Stimulated activated CD8-positive, alpha-beta memory T cell treated with anti-CD3 and anti-CD28 coated beads, Interleukin-15, amount 100 ng/mL, for 24 hours (primary cell): ENCODE results near the gene PAK4.

Source experiments
- DNase-seq: peaks from one replicate; pipeline ENCODE4 v3.0.0-alpha.2; 2020; ENCODE audit warnings: low read depth

The PAK4 gene

DNA sequence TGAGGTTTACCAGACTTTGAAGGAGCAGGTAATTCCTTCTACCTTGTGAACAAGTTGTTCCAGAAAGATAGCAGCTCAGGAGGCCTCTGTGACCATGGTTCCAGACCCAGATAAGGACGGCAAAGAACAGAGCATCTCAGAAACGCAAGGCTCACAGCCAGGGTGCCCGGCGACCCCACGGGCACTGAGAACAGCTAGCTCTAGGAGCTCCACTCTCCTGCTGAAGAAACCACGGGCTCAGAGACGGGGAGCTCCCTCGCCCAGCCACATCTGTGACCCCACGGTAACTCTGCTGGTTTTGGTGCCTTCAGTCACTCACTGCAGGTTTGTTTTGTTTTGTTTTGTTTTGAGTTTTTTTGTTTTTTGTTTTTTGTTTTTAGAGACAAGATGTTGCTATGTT is 55.2 kb downstream of the PAK4 start:
- DNase-seq = no peak

DNA sequence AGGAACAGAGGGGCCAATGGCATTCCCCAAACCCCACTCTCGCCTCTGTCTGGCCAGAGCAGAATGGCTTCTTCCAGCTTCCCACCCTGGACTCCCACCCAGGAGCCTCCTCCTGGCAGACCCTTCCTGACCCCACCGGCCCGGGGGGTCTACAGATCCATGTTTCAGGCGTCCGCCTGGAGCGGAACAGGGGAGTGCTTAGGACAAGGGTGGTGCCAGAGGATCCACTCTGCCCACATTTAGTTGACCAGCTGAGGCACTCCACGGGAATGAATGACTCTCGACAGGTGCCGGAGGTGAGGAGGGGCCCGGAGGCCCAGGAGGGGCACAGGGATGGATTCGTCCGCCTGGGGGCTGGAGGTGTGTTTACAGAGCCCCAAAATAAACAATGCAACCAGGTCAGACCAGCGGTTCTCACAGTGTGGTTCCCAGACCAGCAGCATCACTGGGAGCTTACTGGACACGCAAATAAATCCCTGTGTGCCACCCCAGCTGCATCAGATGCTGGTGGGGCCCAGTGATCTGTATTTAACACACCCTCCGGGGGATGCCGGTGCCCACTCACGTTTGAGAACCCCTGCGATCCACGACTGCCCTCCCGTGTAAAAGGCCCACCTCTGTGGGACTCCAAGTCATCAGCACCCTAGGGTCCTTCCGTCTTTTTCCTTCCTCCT is 56.1 kb downstream of the PAK4 start:
- DNase-seq = no peak

DNA sequence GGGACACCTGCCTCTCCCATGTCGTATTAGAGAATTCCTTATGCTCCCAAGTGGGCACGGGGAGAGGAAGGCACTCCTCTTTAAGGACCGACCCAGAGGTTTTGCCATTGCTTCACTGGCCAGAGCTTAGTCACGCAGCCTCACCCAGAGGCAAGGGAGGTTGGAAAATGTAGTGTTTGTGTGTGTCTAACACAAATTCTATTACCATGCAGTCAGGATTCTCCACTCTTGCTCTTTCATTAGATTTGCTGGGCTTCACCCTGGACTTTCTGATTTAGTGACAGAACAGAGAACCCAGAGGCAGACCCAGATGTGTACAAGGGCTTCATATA is 56.6 kb downstream of the PAK4 start:
- no peak for DNase-seq

DNA sequence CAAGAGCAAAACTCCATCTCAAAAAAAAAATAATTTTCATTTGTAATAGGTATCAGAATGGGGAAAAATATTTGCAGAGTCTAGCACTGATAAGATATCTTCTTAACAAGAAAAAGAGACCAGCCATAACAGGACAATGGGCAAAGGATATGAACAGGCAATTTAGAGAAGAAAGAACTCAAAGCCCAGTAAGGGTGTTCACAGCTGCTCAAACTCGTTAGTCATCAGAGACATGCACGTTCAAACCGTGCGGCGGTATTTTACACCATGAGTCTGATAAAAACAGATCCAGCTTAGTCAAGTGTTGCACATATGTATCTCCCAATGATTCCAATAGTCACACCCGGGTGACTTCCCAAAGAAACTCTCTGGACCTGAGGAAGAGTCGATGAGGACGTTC is 57.5 kb downstream of the PAK4 start:
- no peak for DNase-seq

DNA sequence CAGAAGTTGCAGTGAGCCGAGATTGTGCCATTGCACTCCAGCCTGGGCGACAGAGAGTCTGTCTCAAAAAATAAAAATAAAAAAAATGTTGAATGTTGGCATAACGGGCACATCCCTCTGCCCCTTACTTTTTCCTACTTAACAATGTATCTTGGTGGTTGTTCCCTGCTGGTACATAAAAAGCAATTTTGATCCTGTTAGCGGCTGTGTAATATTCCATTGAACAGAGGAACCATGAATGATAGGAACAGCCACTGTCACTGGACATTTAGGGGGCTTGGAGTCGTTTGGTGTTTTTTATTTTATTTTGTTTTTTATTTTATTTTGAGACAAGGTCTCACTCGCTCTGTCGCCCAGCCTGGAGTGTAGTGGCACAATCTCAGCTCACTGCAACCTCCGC is 60.8 kb downstream of the PAK4 start:
- DNase-seq = no peak

DNA sequence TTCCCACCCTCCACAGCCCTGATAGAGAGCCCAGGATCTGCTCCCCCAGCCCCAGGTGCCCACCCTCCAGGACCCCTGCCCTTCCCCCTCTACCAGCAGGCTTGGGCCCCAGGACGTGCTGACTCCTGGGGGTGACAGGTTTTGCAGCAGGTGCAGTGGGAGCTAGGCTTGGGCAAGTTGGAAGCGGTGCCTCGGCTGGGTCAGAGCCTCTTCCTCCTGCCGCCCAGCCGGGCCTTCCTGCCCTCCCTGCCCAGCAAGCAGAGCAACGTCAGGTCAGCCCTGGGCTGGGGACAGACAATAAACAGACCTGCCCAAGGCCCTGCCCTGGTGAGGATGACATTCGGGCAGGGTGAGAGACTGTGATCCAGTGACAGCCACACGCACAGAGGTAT is 62.0 kb downstream of the PAK4 start:
- no peak for DNase-seq

DNA sequence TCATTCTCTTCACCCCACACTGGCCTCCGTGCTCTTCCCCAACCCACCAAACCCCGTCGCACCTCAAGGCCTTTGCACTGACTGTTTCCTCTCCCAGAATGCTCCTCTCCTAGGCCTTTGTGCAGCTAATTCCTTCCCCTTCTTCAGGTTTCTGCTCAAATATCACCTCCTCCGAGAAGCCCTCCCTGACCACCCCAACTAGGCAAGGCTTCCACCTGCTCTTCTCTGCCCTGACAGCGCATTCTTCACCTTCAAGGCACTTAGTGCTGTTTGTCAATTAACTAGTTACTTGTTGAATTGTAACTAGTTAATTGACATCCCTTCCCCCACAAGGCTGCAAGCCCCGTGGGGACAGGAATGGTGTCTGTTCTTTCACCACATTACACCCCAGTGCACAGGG is 63.4 kb downstream of the PAK4 start:
- DNase-seq = no peak

DNA sequence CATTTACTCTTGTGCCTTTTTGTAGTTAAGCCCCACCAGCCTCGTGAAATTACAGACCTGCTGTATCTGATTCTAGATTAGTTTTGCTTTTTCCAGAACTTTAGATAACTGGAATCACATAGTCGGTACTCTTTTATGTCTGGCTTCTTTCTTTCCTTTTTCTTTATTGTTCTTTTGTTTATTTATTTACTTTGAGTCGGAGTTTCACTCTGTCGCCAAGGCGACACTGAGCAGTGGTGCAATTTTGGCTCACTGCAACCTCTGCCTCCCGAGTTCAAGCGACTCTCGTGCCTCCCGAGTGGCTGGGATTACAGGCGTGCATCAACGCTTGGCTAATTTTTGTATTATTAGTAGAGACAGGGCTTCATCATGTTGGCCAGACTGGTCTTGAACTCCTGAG is 65.2 kb downstream of the PAK4 start:
- no peak for DNase-seq

DNA sequence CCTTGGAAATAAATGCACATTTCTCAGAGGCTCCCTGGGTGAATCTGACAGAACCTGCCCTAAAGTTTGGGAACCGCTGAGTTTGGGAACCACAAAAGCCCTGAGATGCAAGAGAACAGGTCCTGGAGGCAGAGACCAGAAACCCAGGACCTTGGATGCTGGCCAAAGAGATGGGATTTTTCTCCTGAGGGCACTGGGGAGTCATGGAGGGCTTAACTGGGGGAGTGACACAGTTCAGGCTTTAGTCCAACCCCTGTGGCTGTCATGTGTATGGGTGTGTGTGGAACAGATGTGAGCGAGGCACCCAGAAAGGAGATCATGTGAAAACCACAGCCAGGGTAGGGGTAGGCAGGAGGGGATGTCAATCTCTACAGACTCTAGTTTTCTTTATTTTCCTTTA is 67.3 kb downstream of the PAK4 start:
- no peak for DNase-seq

DNA sequence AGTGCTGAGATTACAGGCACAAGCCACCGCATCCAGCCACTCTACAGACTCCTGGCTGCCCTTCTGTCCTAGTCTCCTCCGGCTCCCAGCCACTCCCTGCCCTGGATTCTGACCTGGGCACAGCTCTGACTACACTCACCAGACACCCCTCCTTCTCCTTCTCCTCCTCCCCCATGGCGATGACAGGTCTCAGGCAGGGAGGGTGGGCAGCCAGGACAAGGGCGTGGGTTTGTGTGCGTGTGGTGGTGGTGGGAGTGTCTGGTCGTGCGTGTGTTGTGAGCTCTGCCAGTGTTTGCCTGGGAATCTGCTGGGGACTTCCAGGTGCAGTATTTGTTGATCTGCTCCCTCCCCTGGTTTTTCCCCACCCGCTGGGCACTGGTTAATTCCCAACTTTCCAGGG is 68.2 kb downstream of the PAK4 start:
- DNase-seq = no peak

DNA sequence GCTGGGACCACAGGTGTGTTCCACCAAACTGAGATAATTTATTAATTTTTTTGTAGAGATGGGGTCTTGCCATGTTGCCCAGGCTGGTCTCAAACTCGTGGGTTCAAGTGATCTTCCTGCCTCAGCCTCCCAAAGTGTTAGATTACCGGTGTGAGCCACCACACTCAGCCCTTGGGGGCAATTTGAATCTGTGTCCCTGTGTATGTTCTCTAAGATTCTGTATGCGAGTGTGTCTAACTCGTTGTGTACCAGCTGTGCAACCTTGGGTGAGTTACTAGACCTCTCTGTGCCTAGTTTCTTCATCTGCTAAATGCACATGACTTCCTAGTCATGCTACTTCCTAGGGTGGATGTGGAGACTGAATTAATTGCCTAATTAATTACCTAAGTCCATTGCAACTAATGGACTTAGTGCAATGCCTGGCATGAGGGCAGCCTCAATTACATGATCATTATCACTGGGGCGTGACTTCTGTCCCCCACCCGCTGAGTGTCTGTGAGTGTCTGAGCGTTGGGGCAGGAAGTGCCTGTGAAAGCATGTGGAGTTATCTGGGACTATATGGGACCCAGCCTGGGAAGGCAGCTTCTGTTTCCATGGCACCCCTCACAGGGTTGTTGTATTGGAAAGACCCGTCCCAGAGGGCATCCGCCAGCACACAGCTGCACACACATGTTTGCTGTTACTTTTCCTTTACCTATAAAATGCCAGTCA is 69.4 kb downstream of the PAK4 start:
- no peak for DNase-seq

DNA sequence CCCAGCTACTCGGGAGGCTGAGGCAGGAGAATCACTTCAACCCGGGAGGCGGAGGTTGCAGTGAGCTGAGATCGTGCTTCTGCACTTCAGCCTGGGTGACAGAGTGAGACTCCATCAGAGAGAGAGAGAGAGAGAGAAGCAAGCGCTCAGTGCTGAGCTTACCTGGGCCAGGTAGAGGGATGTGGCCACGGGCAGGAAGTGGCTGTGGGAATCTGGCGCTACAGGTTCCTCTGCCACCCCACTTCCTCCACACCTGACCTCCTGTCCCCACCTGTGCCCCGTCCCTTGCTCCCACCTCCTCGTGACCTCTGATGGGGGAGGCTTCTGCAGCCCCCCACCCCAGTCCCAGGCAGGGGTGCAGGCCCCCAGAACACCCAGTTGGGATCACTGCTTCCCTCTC is 70.2 kb downstream of the PAK4 start:
- no peak for DNase-seq

DNA sequence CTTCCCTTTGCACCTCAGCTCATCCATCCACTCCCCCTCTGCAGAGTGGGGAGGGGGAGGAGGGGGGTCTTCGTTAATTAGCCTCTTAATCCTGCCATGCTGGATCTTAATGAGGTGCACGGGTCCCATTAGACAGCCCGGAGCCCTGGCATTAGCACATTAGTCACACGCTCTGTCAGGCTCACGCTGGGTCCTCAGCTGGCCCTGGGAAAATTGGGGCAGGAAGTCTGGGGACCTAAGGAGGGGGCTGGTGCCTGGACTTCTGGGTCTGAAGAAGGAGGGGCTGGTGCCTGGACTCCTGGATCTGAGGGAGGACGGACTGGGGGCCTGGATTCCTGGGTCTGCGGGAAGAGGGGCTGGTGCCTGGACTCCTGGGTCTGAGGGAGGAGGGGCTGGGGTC is 70.7 kb downstream of the PAK4 start:
- no peak for DNase-seq

DNA sequence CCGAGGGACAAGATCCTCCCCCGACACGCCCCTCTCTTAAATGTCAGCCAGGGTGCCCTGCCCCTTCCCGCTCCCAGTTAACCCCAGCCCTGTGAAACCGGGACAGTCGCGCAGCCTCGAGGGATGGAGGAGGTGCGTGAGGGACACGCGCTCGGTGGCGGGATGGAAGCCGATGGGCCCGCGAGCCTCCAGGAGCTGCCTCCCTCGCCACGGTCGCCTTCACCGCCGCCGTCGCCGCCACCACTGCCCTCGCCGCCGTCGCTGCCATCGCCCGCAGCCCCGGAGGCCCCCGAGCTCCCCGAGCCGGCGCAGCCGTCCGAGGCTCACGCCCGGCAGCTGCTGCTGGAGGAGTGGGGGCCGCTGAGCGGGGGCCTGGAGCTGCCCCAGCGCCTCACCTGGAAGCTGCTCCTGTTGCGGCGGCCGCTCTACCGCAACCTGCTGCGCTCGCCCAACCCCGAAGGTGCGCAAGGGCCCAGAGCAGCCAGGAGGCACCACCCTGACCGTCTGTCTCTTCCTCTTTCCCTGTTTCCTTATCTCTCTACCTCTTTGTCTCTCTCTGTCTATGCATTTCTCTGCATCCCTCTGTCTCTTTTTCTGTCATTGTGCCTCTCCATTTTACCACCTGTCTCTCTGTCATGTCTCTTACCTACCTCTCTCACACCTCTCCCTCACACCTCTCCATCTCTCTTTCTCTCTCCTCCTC is 71.4 kb downstream of the PAK4 start, which contains the start of gene NCCRP1:
TSS of gene NCCRP1 (plus strand) at position 105 of the 703 bp plus-strand sequence. CDS start at position 124, 19 bp downstream.
- DNase-seq = no peak

DNA sequence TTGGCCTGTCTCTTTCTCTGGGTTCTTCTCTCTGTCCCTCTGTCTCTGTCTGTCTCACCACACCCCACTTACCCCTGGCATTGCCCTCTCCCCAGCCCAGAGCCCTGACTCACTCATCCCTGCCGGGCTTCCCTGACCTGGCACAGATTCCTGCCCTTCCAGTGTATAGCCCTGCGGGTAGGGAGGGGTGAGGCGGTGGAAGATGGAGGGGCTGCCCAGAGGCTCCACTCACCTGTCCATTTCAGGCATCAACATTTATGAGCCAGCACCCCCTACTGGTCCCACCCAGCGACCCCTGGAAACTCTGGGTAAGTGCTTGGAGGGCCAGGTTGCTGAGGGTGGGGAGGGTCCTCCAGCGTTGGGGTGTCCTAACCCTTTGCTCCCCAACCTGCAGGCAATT is 72.2 kb downstream of the PAK4 start:
- no peak for DNase-seq

DNA sequence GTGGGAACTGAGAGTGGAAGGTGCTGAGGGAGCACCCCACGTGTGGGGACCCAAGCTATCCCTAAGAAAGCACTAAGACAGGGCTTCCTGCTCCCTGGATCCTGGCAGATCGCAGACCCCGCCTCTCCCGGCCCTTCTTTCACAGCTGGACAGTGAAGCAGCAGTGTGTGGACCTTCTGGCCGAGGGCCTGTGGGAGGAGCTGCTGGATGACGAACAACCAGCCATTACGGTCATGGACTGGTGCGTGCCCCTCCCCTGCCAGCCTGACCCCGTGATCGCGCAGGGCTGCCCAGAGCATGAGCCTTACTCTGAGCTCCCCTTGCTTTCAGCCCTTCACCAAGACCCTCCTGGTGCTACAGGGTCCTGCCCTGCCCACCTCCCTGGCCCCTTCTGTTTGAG is 73.4 kb downstream of the PAK4 start:
- no peak for DNase-seq

DNA sequence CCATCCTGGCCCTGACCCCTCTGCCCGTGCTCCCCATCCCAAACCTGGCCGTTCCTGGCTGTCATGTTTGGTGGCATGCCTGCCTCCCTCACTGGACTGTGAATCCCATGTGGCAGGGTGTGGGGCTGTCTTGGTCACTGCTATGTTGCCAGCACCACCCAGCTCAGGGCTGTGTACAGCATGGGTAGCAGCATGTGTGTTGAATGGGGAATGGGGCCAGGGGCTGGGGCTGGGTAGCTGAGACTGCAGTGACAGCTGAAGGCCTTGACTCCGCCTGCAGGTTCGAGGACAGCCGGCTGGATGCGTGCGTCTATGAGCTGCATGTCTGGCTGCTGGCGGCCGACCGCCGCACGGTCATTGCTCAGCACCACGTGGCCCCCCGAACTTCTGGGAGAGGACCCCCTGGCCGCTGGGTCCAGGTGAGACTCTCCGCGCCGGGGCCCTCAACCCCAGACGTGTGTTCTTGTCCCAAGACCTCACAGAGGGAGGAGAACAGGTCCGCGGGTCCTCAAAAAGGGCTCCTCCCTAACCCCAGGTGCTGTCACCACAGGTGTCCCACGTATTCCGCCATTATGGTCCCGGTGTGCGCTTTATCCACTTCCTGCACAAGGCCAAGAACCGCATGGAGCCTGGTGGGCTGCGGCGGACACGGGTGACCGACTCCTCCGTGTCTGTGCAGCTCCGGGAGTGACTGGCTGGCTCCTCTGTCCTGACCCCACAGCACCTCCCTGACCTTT is 74.6 kb downstream of the PAK4 start:
- no peak for DNase-seq

DNA sequence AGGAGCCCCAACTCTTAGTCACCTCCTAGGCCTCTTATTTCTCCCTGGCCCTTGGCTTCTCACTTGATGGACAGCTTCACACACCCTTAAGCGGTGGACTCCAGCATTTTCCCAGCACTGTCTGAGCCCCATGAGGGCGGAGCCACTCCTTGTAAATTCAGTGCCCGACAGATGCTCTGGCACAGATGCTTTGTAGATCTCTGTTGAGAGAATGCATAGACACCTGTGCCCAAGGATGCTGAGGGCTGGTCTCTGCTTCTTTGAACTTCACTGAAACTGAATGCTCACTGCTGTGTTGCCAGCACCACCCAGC is 75.2 kb downstream of the PAK4 start:
- no peak for DNase-seq

DNA sequence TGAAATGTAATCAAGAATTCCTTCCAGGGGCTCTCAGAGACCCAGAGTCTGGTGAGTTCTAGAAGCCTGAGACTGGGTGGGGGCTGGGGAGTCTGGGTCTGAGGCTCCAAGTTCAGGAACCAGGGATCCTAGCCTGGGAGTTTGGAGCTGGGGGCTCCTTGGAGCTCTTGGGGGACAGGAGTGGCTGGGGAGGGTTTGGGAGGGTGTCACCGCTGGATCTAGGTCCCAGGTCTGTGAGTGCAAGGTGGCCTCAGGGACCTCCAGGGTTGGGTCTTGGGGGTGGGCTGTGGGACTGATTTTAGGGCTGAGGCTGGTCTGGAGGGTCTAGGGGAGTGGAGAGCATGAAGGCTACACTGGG is 77.4 kb downstream of the PAK4 start:
- no peak for DNase-seq

DNA sequence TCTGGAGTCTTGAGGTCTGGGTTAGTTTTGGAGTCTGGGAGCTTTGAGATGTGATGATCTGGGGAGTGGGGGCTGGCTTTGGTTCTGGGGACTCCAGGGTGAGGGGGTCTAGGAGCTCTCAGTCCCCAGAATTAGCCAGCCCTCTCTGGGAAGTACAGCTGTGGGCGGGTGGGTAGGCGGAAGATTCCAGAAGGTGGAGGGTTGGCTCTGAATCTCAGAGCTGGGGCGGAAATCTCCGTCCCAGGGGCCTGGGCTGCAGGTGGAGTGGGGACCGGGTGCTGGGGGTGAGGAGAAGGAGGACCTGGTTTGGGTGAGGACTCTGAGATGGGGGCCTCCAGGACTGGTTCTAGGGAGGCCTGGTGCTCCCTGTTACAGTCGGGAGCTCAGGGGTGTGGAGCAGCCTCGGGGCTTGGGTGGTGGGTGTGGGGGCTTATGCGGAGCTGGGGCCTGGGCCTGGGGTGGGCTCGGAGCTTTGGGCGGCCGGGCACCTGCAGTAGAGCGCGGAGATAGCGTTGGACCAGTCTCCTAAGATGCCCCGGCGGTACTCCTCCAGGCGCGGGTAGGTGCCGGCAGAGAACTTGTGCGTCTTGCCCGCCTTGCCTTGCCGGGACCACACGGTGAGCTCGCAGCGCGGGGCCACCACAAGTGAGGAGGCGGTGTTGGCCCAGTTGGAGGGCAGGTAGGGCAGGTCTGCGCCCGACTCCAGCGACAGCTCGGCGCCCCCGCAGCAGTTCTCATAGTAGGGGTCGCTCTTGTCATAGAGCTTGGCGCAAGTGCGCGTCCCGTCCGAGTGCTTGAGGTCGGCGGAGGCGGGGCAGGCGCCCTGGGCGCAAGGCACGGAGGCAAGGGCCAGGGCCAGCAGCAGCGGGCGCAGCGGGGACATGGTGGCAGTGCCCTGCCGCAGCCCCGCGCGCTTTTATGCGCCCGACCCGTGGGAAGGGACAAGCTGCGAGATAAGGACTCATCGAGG is 78.1 kb downstream of the PAK4 start, which contains the start of gene SYCN:
TSS of gene SYCN (minus strand) at position 892 of the 970 bp plus-strand sequence. CDS start at position 883, 9 bp downstream.
- DNase-seq = no peak

DNA sequence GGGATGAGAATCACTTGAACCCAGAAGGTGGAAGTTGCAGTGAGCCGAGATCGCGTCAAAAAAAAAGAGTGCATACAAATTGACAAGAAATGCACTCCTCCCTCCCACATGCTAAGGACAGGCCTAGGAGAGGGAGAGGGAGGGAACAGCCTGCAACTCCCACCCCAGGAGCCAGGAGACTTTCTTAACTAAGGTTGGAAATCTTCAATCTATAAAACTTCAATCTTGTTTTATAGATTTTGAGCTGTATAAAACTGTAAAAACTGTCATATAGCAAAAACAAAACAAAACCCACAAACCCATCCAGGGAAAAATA is 79.8 kb downstream of the PAK4 start:
- no peak for DNase-seq

DNA sequence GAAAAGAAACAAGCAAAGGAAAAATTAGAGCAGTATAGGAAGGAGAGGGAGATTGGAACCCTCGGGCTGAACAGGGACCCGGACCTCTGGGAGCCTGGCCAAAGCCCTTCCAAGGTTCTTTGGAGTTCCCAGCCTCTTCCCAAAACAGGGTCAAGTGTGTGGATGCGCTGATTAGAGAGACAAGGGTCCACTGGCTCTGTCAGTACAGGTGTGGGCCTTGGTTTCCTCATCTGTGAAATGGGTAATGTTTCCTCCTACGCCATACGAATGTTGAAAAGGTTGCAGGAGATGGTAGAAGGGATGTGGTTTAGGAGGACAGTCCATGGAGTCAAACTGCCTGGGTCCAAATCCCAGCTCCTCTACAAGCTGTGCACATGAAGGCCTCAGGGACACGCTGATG is 80.5 kb downstream of the PAK4 start:
- no peak for DNase-seq
